PFSK-1 (cell line): ENCODE data around the gene STK39.

Experiments
- FOXP2 ChIP-seq: optimal IDR thresholded peaks from 2 replicates; pipeline ENCODE3; 2011; ENCODE audit warnings: borderline replicate concordance, control low read depth, inconsistent platforms; ENCODE audit not compliant: insufficient read depth; ENCODE audit errors: extremely low read length, extremely low read depth
- POLR2AphosphoS5 ChIP-seq: IDR thresholded peaks from 2 replicates; pipeline ENCODE4 v1.6.1; 2012; ENCODE audit warnings: low read depth, mild to moderate bottlenecking, control low read depth, low read length, moderate library complexity
- REST ChIP-seq, 2 experiments: IDR thresholded peaks; 2 replicates each; pipeline versions ENCODE4 v1.6.1 to v1.8.0; 2011 to 2012; ENCODE audit warnings: low read depth in 2 of 2, low read length in 2 of 2, control low read depth in 1 of 2, inconsistent platforms in 1 of 2, mild to moderate bottlenecking in 1 of 2, moderate library complexity in 1 of 2; ENCODE audit not compliant: insufficient read depth in 1 of 2
- SIN3A ChIP-seq: IDR thresholded peaks from 2 replicates; pipeline ENCODE4 v1.6.1; 2012; ENCODE audit warnings: mild to moderate bottlenecking, low read length, moderate library complexity, borderline replicate concordance; ENCODE audit not compliant: insufficient read depth
- TAF1 ChIP-seq: IDR thresholded peaks from 2 replicates; pipeline ENCODE4 v1.6.1; 2012; ENCODE audit warnings: low read length, control low read depth, borderline replicate concordance; ENCODE audit not compliant: insufficient read depth

STK39 gene

GRCh38 chr2:168028362-168028761, 219.0 kb downstream of the STK39 start:
- TF ChIP-seq SIN3A (no peak), TAF1 (no peak), FOXP2 (no peak), POLR2AphosphoS5 (no peak), REST (IDR thresholded peaks at IDR 0.05; ENCODE audit: insufficient read depth in 1 of 2, low read depth in 2 of 2, low read length in 2 of 2) (no peak)

- TF ChIP-seq FOXP2, result no peak
- TF ChIP-seq POLR2AphosphoS5, result no peak
- TF ChIP-seq REST (IDR thresholded peaks at IDR 0.05; ENCODE audit: insufficient read depth in 1 of 2, low read depth in 2 of 2, low read length in 2 of 2), result no peak
- no peak for TF ChIP-seq SIN3A
- TF ChIP-seq TAF1, result no peak
These were observed 221.8 kb downstream of the STK39 start for GRCh38 chr2:168025487-168026202.

- TF ChIP-seq FOXP2 (no peak), SIN3A (no peak), TAF1 (no peak), REST (IDR thresholded peaks at IDR 0.05; ENCODE audit: insufficient read depth in 1 of 2, low read depth in 2 of 2, low read length in 2 of 2) (no peak), POLR2AphosphoS5 (no peak)
These were observed 222.9 kb downstream of the STK39 start for GRCh38 chr2:168024459-168024858.

GRCh38 chr2:168021800-168022587, 225.4 kb downstream of the STK39 start:
- TF ChIP-seq FOXP2, result no peak
- no peak for TF ChIP-seq TAF1
- TF ChIP-seq SIN3A, result no peak

GRCh38 chr2:168015274-168015953, 232.0 kb downstream of the STK39 start:
- no peak for TF ChIP-seq POLR2AphosphoS5
- no peak for TF ChIP-seq TAF1
- no peak for TF ChIP-seq SIN3A
- no peak for TF ChIP-seq FOXP2
- TF ChIP-seq REST (IDR thresholded peaks at IDR 0.05; ENCODE audit: insufficient read depth in 1 of 2, low read depth in 2 of 2, low read length in 2 of 2), result no peak
